Esophagus muscularis mucosa (tissue), 4 donors: ENCODE data around the gene SLC26A1.

Source experiments
- CTCF ChIP-seq, 3 experiments: fragments of 200-600 bp in 2 of 3; fragments of 450-650 bp in 1 of 3; sonication (generic) in 2 of 3; IDR thresholded peaks; one replicate each; pipeline ENCODE4 v1.5.1; 2017 to 2019; ENCODE audit warnings: antibody characterized with exemption in 3 of 3, mild to moderate bottlenecking in 2 of 3, moderate library complexity in 1 of 3
- EP300 ChIP-seq: sonication (generic); formaldehyde crosslinking; IDR thresholded peaks from one replicate; pipeline ENCODE4 v1.6.1; 2017; ENCODE audit warnings: antibody characterized with exemption
- POLR2A ChIP-seq: fragments of 450-650 bp; IDR thresholded peaks from one replicate; pipeline ENCODE4 v1.6.1; 2017; ENCODE audit warnings: antibody characterized with exemption, moderate library complexity, mild to moderate bottlenecking, low read depth

GRCh38 chr4:1039493-1040343 is 46.5 kb upstream of the SLC26A1 start:
- no peak for TF ChIP-seq CTCF (IDR thresholded peaks at IDR 0.05)
- TF ChIP-seq POLR2A = no peak
- TF ChIP-seq EP300 = no peak
